Activated T-helper 1 cell treated with anti-CD3 and anti-CD28 coated beads, Interleukin-2, amount 50 U/mL, for 16 hours (primary cell): Measurements from ENCODE around the gene MED10.
"Not testable (repeated sequence)": the region's sequence is repeated elsewhere in the genome, so short reads cannot be mapped to it uniquely, and the experiment has no call there.

ENCODE experiments used
- DNase-seq, 2 donors: peaks; one replicate each; pipeline ENCODE4 v3.0.0-alpha.2; 2020; ENCODE audit warnings: low read depth in 1 of 2, low spot score in 1 of 2

Gene MED10

GRCh38 chr5:6376974-6377520 is 1.3 kb downstream of the MED10 start:
- DNase-seq = no peak

- DNase-seq = no peak
Observed at GRCh38 chr5:6373081-6373846, 5.1 kb downstream of the MED10 start.

- DNase-seq = no peak
Observed at GRCh38 chr5:6372251-6373080, 5.9 kb downstream of the MED10 start.

- DNase-seq = no peak
Observed at GRCh38 chr5:6371079-6371810, 7.1 kb downstream of the MED10 start.

- DNase-seq = no peak
Observed at GRCh38 chr5:6370580-6370979, 7.8 kb downstream of the MED10 start.

GRCh38 chr5:6365977-6366590 is 12.3 kb downstream of the MED10 start:
- no peak for DNase-seq

- DNase-seq = no peak
Observed at GRCh38 chr5:6365142-6365976, 13.0 kb downstream of the MED10 start.

GRCh38 chr5:6363454-6364011 is 14.8 kb downstream of the MED10 start:
- not testable (repeated sequence) for DNase-seq

- DNase-seq = no peak
Observed at GRCh38 chr5:6362846-6363245, 15.5 kb downstream of the MED10 start.

- DNase-seq = no peak
Observed at GRCh38 chr5:6361101-6361500, 17.2 kb downstream of the MED10 start.

- no peak for DNase-seq
Observed at GRCh38 chr5:6360323-6361072, 17.8 kb downstream of the MED10 start.

- no peak for DNase-seq
Observed at GRCh38 chr5:6359555-6360322, 18.6 kb downstream of the MED10 start.

GRCh38 chr5:6358434-6358820 is 19.9 kb downstream of the MED10 start:
- no peak for DNase-seq

- DNase-seq = not testable (repeated sequence)
Observed at GRCh38 chr5:6357817-6358433, 20.4 kb downstream of the MED10 start.

GRCh38 chr5:6356578-6357164 is 21.7 kb downstream of the MED10 start:
- DNase-seq = no peak

GRCh38 chr5:6355294-6355693 is 23.1 kb downstream of the MED10 start:
- no peak for DNase-seq

GRCh38 chr5:6354848-6355247 is 23.5 kb downstream of the MED10 start:
- DNase-seq = no peak
